Nephron (organoid): ENCODE data around the gene MYBBP1A.

Experiments
- H3K27ac Mint-ChIP-seq, 3 experiments: 2 replicates each; pipeline ENCODE4 v1.8.0; 2020; ENCODE audit warnings: mixed read lengths in 3 of 3, mild to moderate bottlenecking in 2 of 3, moderate library complexity in 1 of 3
- H3K27me3 Mint-ChIP-seq: 2 replicates; pipeline ENCODE4 v1.8.0; 2021; ENCODE audit warnings: low read depth, mild to moderate bottlenecking, moderate library complexity, mixed read lengths
- H3K36me3 Mint-ChIP-seq: 2 replicates; pipeline ENCODE4 v1.8.0; 2020; ENCODE audit warnings: low read depth, mixed read lengths
- H3K4me1 Mint-ChIP-seq: 2 replicates; pipeline ENCODE4 v1.8.0; 2020; ENCODE audit warnings: mixed read lengths
- H3K4me3 Mint-ChIP-seq, 3 experiments: 2 replicates each; pipeline ENCODE4 v1.8.0; 2020; ENCODE audit warnings: mild to moderate bottlenecking in 3 of 3, mixed read lengths in 3 of 3, moderate library complexity in 2 of 3
- H3K9me3 Mint-ChIP-seq: 2 replicates; pipeline ENCODE4 v1.8.0; 2020; ENCODE audit warnings: mixed read lengths
- TF ChIP-seq, protein P1 (sequence below), 3 experiments: fragments of 200-600 bp; sonication (generic); IDR thresholded peaks; one replicate each; pipeline ENCODE4 v1.5.0; 2021; ENCODE audit warnings: antibody characterized with exemption in 3 of 3; ENCODE audit not compliant: unreplicated experiment in 3 of 3

The MYBBP1A gene

DNA sequence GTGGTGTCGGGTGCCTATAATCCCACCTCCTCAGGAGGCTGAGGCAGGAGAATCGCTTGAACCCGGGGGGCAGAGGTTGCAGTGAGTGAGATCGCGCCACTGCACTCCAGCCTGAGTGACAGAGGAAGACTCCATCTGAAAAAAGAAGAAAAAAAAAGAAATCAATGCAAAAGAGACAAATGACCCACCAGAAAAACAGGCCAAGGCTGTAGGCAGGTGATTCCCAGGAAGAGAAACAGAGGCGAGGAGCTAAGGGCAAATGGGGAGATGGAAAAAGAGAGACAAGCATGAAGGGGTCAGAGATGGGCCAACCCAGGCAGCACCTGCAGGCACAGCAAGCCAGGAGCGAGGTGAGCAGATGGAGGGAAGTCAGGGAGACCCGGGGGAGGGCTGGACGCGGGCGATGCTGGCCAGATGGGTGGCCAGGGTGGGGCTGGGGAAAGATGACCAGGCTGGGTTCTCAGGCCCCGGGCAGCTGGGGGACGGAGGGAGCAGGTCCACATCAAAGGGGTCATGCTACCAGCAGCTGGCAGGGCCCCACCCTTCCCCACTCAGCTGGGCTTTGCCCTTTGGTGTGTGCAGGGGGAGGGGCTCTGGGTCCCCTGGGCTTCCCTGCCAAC is 25.5 kb downstream of the MYBBP1A start:
- H3K36me3 Mint-ChIP-seq, result no peaks in the 10 kb centered on the region
- peak overlapping the region in 2 of 3 experiments; percentile 20 to 41 for H3K27ac Mint-ChIP-seq
- peaks cover 10% of the 10 kb centered on the region for H3K27me3 Mint-ChIP-seq
- H3K9me3 Mint-ChIP-seq, result no peaks in the 10 kb centered on the region
- no peak overlapping the region for H3K4me3 Mint-ChIP-seq
- peaks cover 25% of the 10 kb centered on the region for H3K4me1 Mint-ChIP-seq
- TF ChIP-seq, protein P1, sequence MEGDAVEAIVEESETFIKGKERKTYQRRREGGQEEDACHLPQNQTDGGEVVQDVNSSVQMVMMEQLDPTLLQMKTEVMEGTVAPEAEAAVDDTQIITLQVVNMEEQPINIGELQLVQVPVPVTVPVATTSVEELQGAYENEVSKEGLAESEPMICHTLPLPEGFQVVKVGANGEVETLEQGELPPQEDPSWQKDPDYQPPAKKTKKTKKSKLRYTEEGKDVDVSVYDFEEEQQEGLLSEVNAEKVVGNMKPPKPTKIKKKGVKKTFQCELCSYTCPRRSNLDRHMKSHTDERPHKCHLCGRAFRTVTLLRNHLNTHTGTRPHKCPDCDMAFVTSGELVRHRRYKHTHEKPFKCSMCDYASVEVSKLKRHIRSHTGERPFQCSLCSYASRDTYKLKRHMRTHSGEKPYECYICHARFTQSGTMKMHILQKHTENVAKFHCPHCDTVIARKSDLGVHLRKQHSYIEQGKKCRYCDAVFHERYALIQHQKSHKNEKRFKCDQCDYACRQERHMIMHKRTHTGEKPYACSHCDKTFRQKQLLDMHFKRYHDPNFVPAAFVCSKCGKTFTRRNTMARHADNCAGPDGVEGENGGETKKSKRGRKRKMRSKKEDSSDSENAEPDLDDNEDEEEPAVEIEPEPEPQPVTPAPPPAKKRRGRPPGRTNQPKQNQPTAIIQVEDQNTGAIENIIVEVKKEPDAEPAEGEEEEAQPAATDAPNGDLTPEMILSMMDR (IDR thresholded peaks at IDR 0.05; ENCODE audit: unreplicated experiment in 3 of 3), result no peak

DNA sequence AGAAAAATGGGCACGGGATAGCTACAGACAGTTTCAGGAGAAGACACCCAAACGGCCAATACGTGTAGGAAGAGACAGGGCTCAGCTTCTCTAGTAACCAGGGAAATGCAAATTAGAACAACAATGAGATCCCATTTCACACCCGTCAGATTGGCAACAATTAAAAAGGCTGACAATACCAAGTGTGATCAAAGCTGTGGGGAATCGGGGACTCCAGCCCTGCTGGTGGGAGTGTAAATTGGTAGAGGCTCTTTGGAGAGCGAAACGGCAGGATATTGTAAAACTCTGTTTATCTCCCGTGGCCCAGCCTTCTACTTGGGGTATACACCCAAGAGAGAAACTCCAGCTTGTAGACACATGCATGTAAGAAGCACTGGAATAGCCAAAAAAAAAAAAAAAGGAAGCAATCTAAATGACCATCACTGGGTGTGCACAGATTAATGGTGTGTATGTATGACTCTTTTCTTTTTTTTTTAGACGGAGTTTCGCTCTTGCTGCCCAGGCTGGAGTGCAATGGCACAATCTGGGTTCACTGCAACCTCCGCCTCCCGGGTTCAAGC is 27.5 kb downstream of the MYBBP1A start:
- no peaks in the 10 kb centered on the region for H3K9me3 Mint-ChIP-seq
- peak overlapping the region in 2 of 3 experiments; percentile 59 to 68 for H3K27ac Mint-ChIP-seq
- no peaks in the 10 kb centered on the region for H3K36me3 Mint-ChIP-seq
- peaks cover 9% of the 10 kb centered on the region for H3K27me3 Mint-ChIP-seq
- peaks cover 36% of the 10 kb centered on the region for H3K4me1 Mint-ChIP-seq
- H3K4me3 Mint-ChIP-seq, result no peak overlapping the region
- TF ChIP-seq, protein P1 (IDR thresholded peaks at IDR 0.05; ENCODE audit: unreplicated experiment in 3 of 3), result no peak

DNA sequence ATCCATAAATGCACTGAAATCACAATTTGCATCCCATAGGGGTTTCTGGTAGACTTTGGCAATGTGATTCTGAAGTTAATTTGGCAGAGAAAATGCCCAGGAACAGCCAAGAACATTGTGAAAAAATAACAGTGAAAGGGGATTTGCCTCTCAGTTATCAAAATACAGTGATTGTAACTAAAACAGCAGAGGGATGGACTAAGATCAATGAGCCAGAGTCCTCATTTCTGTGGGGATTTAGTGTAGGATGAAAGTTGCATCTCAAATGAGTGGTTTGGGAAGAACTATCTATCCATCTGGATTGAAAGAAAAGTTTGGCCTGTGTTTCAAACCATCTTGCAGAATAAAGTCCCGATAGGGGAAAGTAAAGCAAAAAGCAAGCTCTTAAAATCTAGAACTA is 28.1 kb downstream of the MYBBP1A start:
- no peaks in the 10 kb centered on the region for H3K36me3 Mint-ChIP-seq
- H3K4me1 Mint-ChIP-seq, result peaks cover 37% of the 10 kb centered on the region
- peak overlapping the region in 2 of 3 experiments; percentile 59 to 68 for H3K27ac Mint-ChIP-seq
- TF ChIP-seq, protein P1 (IDR thresholded peaks at IDR 0.05; ENCODE audit: unreplicated experiment in 3 of 3), result no peak
- H3K27me3 Mint-ChIP-seq, result peaks cover 9% of the 10 kb centered on the region
- no peak overlapping the region for H3K4me3 Mint-ChIP-seq
- no peaks in the 10 kb centered on the region for H3K9me3 Mint-ChIP-seq

DNA sequence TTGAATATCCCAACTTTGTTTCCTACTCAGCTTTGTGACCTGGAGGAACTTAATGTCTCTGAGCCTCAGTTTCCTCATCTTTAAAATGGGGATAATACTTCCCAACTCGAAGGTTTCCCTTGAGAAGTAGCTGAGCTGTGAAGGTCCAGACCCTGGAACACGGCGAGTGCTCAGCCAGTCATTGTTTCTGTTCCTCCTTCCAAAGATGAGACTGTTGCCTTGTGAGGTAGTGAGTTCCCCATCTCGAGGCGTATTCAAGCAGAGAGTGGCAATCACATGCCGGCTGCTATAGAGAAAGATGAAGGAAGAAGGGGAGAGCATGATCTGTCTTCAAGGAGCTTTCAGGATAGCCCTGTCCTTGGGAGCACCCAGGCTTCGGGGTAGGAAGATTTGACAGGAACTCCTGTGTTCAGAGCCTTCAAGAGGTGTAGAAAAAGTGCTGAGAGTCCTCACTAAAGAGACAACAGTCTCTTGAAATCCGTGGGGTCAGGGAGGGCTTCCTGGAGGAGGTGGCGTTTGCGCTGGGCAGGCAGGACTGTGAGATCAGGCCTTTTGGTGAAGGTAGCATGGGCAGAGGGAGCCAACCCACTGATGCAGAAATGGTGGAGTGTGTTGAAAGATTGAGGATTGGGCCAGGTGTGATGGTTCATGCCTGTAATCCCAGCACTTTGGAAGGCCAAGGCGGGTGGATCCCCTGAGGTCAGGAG is 29.3 kb downstream of the MYBBP1A start:
- Mint-ChIP-seq H3K9me3 (no peaks in the 10 kb centered on the region), H3K4me3 (no peak overlapping the region), H3K4me1 (peaks cover 41% of the 10 kb centered on the region), H3K27me3 (peaks cover 13% of the 10 kb centered on the region), H3K27ac (no peak overlapping the region), H3K36me3 (no peaks in the 10 kb centered on the region)
- TF ChIP-seq, protein P1 (IDR thresholded peaks at IDR 0.05; ENCODE audit: unreplicated experiment in 3 of 3), result no peak

DNA sequence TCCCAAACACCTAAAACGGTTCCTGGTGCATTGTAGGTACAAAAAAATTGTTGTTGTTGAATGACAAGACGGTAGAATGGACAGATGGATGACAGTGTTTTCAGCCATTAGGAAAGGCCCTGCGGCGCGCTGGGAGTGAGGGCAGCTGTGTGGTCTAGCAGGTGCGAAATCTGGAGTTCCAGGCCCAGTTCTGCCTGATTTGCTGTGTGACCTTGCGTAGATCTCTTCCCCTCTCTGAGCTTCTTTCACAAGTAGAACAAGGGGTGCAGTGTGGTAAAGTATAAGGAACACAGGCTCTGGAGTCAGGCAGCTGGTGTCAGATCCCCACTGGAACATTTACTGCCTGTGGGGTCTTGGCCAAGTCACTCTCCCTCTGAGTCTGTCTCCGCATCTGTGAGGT is 31.2 kb downstream of the MYBBP1A start:
- H3K4me3 Mint-ChIP-seq, result no peak overlapping the region
- peaks cover 13% of the 10 kb centered on the region for H3K27me3 Mint-ChIP-seq
- peak overlapping the region in 2 of 3 experiments; percentile 2 to 56 for H3K27ac Mint-ChIP-seq
- H3K36me3 Mint-ChIP-seq, result no peaks in the 10 kb centered on the region
- peaks cover 47% of the 10 kb centered on the region for H3K4me1 Mint-ChIP-seq
- H3K9me3 Mint-ChIP-seq, result no peaks in the 10 kb centered on the region
- TF ChIP-seq, protein P1 (IDR thresholded peaks at IDR 0.05; ENCODE audit: unreplicated experiment in 3 of 3), result no peak
